OCI-LY1 (cell line): ENCODE measurements around the gene FLT3.
A peak's percentile ranks its signal among the peaks of the same experiment; 100 is the strongest.

Experiments
- H2AFZ ChIP-seq: fragments of 200-600 bp; sonication (generic), shearing (Covaris generic); 2 replicates; pipeline ENCODE4 v1.6.0; 2014; ENCODE audit warnings: antibody characterized with exemption, mild to moderate bottlenecking, low read length
- H3F3A ChIP-seq: fragments of 200-600 bp; sonication (generic), shearing (Covaris generic); 2 replicates; pipeline ENCODE4 v1.6.0; 2014; ENCODE audit warnings: mild to moderate bottlenecking, antibody characterized with exemption, low read length, moderate library complexity; ENCODE audit not compliant: insufficient read depth
- H3K27ac ChIP-seq: fragments of 200-600 bp; sonication (generic); 2 replicates; pipeline ENCODE4 v1.5.1; 2014; ENCODE audit warnings: low read length, mixed run types, mild to moderate bottlenecking, low read depth; ENCODE audit not compliant: poor library complexity, severe bottlenecking
- H3K27me3 ChIP-seq: fragments of 200-600 bp; sonication (generic); 2 replicates; pipeline ENCODE4 v1.6.0; 2014; ENCODE audit warnings: antibody characterized with exemption, mild to moderate bottlenecking, low read length, moderate library complexity; ENCODE audit not compliant: insufficient read depth
- H3K36me3 ChIP-seq: fragments of 200-600 bp; sonication (generic); 2 replicates; pipeline ENCODE4 v1.6.1; 2014; ENCODE audit warnings: mild to moderate bottlenecking, antibody characterized with exemption, low read length, moderate library complexity, mixed read lengths; ENCODE audit not compliant: insufficient read depth
- H3K4me1 ChIP-seq: fragments of 200-600 bp; sonication (generic); 2 replicates; pipeline ENCODE4 v1.5.1; 2014; ENCODE audit warnings: mild to moderate bottlenecking, low read length, moderate library complexity; ENCODE audit not compliant: insufficient read depth, severe bottlenecking
- H3K4me2 ChIP-seq: fragments of 200-600 bp; sonication (generic), shearing (Covaris generic); 2 replicates; pipeline ENCODE4 v1.6.1; 2014; ENCODE audit warnings: low read length
- H3K4me3 ChIP-seq: fragments of 200-600 bp; sonication (generic); 2 replicates; pipeline ENCODE4 v1.5.1; 2014; ENCODE audit warnings: low read length, low read depth, mild to moderate bottlenecking, mixed read lengths; ENCODE audit not compliant: poor library complexity, severe bottlenecking
- H3K79me2 ChIP-seq: fragments of 200-600 bp; shearing (Covaris generic); 2 replicates; pipeline ENCODE4 v1.6.1; 2016; ENCODE audit warnings: mixed run types, low read length, mixed read lengths; ENCODE audit not compliant: insufficient read depth
- H3K9ac ChIP-seq: fragments of 200-600 bp; sonication (generic), shearing (Covaris generic); 2 replicates; pipeline ENCODE4 v1.6.1; 2014; ENCODE audit warnings: mild to moderate bottlenecking, low read length, mixed read lengths
- H3K9me2 ChIP-seq: fragments of 200-600 bp; sonication (generic), shearing (Covaris generic); 2 replicates; pipeline ENCODE4 v1.6.1; 2014; ENCODE audit warnings: low read depth, mild to moderate bottlenecking, low read length, mixed read lengths
- H3K9me3 ChIP-seq: fragments of 200-600 bp; shearing (Covaris generic); 2 replicates; pipeline ENCODE4 v1.6.1; 2014; ENCODE audit warnings: low read length, mixed read lengths
- H4K20me1 ChIP-seq: fragments of 200-600 bp; sonication (generic), shearing (Covaris generic); 2 replicates; pipeline ENCODE4 v1.6.0; 2016; ENCODE audit warnings: mild to moderate bottlenecking, low read length; ENCODE audit not compliant: insufficient read depth
- EZH2 ChIP-seq: fragments of 200-600 bp; sonication (generic), shearing (Covaris generic); IDR thresholded peaks from 2 replicates; pipeline ENCODE4 v1.8.0; 2017; ENCODE audit warnings: borderline replicate concordance, mixed run types, mild to moderate bottlenecking, antibody characterized with exemption, low read length, moderate library complexity, mixed read lengths
- TF ChIP-seq, protein P1 (sequence below): fragments of 200-600 bp; sonication (generic), shearing (Covaris generic); IDR thresholded peaks from 2 replicates; pipeline ENCODE4 v1.5.1; 2017; ENCODE audit warnings: mild to moderate bottlenecking, antibody characterized with exemption, low read length, moderate library complexity, mixed read lengths

FLT3 gene

DNA sequence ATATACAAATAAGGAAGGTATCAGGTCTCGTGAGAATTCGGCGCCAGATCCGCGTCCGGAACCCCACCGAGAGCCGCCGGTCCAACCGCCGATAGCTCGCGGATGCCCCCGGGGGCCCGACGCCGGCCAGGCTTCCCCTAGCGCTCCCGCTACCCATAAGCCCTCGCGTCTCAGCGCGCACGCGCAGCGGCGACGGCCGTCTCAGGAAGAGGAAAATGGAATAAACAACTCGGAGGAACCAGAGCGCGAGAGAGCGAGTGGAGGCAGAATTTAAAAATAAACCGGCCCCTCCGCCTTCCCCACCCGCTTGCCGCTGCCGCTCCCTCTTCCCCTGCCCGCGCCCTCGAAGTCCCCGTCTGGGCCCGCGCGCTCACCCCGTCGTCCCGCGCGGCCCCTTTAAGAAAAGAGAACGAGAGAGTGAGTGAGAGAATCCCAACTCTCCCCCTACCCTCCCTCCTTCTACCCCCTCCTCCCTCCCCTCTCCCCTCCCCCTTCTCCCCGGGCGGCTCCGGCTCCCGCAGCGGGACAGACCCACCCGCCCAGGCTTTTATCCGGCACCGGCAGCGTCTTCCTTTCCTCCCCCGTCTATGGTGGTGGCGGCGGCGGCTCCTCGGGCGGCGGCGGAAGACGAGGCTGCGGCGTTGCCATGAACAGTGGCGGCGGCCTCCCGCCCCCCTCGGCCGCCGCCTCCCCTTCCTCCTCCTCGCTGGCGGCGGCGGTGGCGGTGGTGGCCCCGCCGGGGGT is 37.8 kb upstream of the FLT3 start, which contains the start of gene PAN3:
Gene PAN3 (plus strand): TSS at position 534 of the 744 bp plus-strand sequence. CDS start 113 bp downstream, at position 647.
- H4K20me1 ChIP-seq, result no peaks in the 10 kb centered on the region

DNA sequence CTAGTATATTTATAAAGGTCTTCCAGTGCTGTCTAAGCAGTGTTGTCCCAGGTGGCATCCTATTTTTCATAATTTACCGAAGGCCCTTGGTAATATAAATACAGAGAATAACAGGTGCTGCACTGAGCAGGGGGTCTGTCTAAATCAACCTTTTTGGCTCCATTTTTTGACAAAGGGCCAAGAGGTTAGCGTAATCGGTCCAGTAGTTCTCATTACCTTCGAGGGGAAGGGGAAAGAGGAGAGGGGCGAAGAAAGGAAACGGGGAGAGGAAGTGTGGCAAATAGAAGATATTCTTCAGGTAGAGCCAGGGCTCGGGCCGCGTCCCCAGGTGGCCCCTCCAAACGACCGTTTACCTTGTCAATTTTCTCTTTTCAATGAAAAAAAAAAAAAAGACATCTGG is 37.2 kb upstream of the FLT3 start:
- peak overlapping the region; percentile 98 for H3K4me3 ChIP-seq
- H3K9ac ChIP-seq, result peak overlapping the region; percentile 89
- peak overlapping the region; percentile 87 for H3K4me2 ChIP-seq
- TF ChIP-seq EZH2, result no peak
- TF ChIP-seq, protein P1, sequence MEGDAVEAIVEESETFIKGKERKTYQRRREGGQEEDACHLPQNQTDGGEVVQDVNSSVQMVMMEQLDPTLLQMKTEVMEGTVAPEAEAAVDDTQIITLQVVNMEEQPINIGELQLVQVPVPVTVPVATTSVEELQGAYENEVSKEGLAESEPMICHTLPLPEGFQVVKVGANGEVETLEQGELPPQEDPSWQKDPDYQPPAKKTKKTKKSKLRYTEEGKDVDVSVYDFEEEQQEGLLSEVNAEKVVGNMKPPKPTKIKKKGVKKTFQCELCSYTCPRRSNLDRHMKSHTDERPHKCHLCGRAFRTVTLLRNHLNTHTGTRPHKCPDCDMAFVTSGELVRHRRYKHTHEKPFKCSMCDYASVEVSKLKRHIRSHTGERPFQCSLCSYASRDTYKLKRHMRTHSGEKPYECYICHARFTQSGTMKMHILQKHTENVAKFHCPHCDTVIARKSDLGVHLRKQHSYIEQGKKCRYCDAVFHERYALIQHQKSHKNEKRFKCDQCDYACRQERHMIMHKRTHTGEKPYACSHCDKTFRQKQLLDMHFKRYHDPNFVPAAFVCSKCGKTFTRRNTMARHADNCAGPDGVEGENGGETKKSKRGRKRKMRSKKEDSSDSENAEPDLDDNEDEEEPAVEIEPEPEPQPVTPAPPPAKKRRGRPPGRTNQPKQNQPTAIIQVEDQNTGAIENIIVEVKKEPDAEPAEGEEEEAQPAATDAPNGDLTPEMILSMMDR, result no peak
- peaks cover 20% of the 10 kb centered on the region for H3K4me1 ChIP-seq
- H3F3A ChIP-seq, result no peaks in the 10 kb centered on the region
- H2AFZ ChIP-seq, result peak overlapping the region; percentile 83; the same call in 1 of the 2 replicates
- H3K9me3 ChIP-seq, result no peaks in the 10 kb centered on the region
- H3K36me3 ChIP-seq, result no peaks in the 10 kb centered on the region
- H3K27me3 ChIP-seq, result no peaks in the 10 kb centered on the region
- H3K27ac ChIP-seq, result peak overlapping the region; percentile 86
- H3K9me2 ChIP-seq, result no peaks in the 10 kb centered on the region
- no peaks in the 10 kb centered on the region for H4K20me1 ChIP-seq
- H3K79me2 ChIP-seq, result peaks cover 17% of the 10 kb centered on the region

More for the DNA sequence above, 37.8 kb upstream of the FLT3 start, which contains the start of gene PAN3:
- Histone ChIP-seq H3K4me3 (peak within 1 kb of the TSS; percentile 98), H3K4me2 (peak within 1 kb of the TSS; percentile 87), H3F3A (no peaks in the 10 kb centered on the region), H2AFZ (peak within 1 kb of the TSS; percentile 83; the same call in 1 of the 2 replicates), H3K9ac (peak within 1 kb of the TSS; percentile 89), H3K4me1 (peaks cover 20% of the 10 kb centered on the region), H3K36me3 (no peaks in the 10 kb centered on the region), H3K9me3 (no peaks in the 10 kb centered on the region), H3K27ac (peak within 1 kb of the TSS; percentile 86), H3K9me2 (no peaks in the 10 kb centered on the region), H3K27me3 (no peaks in the 10 kb centered on the region), H3K79me2 (peaks cover 23% of the 10 kb centered on the region)
- TF ChIP-seq EZH2, result no peak
- TF ChIP-seq, protein P1, result no peak

DNA sequence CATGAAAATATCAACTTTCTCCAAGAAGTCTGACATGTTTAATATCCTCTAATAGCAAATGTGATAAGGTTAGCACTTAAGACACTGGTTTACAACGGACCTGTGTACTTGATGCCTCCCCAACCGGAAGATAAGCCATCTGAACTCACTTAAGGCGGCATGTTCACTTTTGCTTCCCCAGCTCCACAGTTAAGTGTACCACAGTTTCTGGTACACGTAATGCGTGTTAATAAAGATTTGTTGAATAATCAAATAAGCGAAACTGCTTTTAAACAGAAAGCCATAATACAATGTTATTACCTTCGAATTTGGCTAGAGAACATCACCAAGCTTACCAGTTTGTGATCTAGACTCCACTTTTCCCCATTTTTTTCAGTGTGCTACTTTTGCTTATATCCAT is 36.5 kb upstream of the FLT3 start:
- no peak overlapping the region for H3K27ac ChIP-seq
- H3K79me2 ChIP-seq, result peaks cover 11% of the 10 kb centered on the region

More for the DNA sequence above, 36.5 kb upstream of the FLT3 start:
- Histone ChIP-seq H3K27me3 (no peaks in the 10 kb centered on the region), H3K9ac (peak overlapping the region; percentile 89), H3K4me2 (peak overlapping the region; percentile 87), H3F3A (no peaks in the 10 kb centered on the region), H3K4me3 (peak overlapping the region; percentile 98), H3K36me3 (no peaks in the 10 kb centered on the region), H3K9me2 (no peaks in the 10 kb centered on the region), H4K20me1 (no peaks in the 10 kb centered on the region), H3K4me1 (peaks cover 20% of the 10 kb centered on the region), H2AFZ (no peak overlapping the region), H3K9me3 (no peaks in the 10 kb centered on the region)
- TF ChIP-seq EZH2, result no peak
- TF ChIP-seq, protein P1, result no peak
